Gastrocnemius medialis (tissue), 4 donors: Measurements from ENCODE around the gene BCL11B. TPM values are rescaled to one million over a fixed set of nuclear protein-coding genes. Genes with fewer than 3 reads are reported as not detected.

Experiments
- ATAC-seq, 2 donors: fragments of 150-250 bp; one replicate each; pipeline ENCODE4 v1.9.1; 2016
- DNase-seq, 2 donors: peaks; one replicate each; pipeline ENCODE4 v3.0.0-alpha.2; 2019
- H3K27ac ChIP-seq, 4 donors: fragments of 200-600 bp; sonication (generic); 1 replicate in 1 of 4; 2 replicates in 3 of 4; pipeline ENCODE4 v1.5.1; 2016 to 2018; ENCODE audit warnings: mild to moderate bottlenecking in 2 of 4, moderate library complexity in 1 of 4
- H3K27me3 ChIP-seq, 3 donors: fragments of 200-600 bp; sonication (generic) in 2 of 3; 1 replicate in 1 of 3; 2 replicates in 2 of 3; pipeline versions ENCODE4 v1.5.1 to v1.6.0; 2016 to 2019; ENCODE audit warnings: mild to moderate bottlenecking in 1 of 3, moderate library complexity in 1 of 3
- H3K36me3 ChIP-seq, 2 donors: fragments of 200-600 bp; sonication (generic) in 1 of 2; one replicate each; pipeline ENCODE4 v1.5.1; 2017 to 2018
- H3K4me1 ChIP-seq, 2 donors: fragments of 200-600 bp; sonication (generic) in 1 of 2; one replicate each; pipeline ENCODE4 v1.5.1; 2016 to 2017; ENCODE audit warnings: mild to moderate bottlenecking in 2 of 2
- H3K4me3 ChIP-seq, 4 donors: fragments of 200-600 bp; sonication (generic) in 3 of 4; 1 replicate in 1 of 4; 2 replicates in 3 of 4; pipeline ENCODE4 v1.5.1; 2016 to 2019; ENCODE audit warnings: mild to moderate bottlenecking in 2 of 4
- H3K9me3 ChIP-seq, 3 donors: fragments of 200-600 bp; sonication (generic) in 2 of 3; 1 replicate in 1 of 3; 2 replicates in 2 of 3; pipeline ENCODE4 v1.5.1; 2016 to 2019
- CTCF ChIP-seq, 5 experiments: fragments of 450-650 bp in 3 of 5; fragments of 200-600 bp in 2 of 5; sonication (generic) in 2 of 5; IDR thresholded peaks in 4 of 5; conservative IDR thresholded peaks in 1 of 5; 1 replicate in 4 of 5; 2 replicates in 1 of 5; pipeline ENCODE4 v1.5.1; 2016 to 2019; ENCODE audit warnings: antibody characterized with exemption in 5 of 5, mild to moderate bottlenecking in 3 of 5, moderate library complexity in 3 of 5
- POLR2A ChIP-seq, 2 donors: fragments of 450-650 bp; IDR thresholded peaks; one replicate each; pipeline ENCODE4 v1.6.1; 2017; ENCODE audit warnings: antibody characterized with exemption in 2 of 2, mild to moderate bottlenecking in 2 of 2, moderate library complexity in 2 of 2
- in situ Hi-C, 4 donors: fragments of 200-750 bp; cut with MboI; loops; one replicate each; pipeline versions ENCODE4 v1.15.0 to v1.8.0; 2017; ENCODE audit warnings: low sequenced_read_pairs in 4 of 4
- intact Hi-C: fragments of 100-400 bp; cut with DNase I; formaldehyde crosslinking; loops from one replicate; pipeline ENCODE4 v1.15.1; 2023; ENCODE audit warnings: low total_unique reads
- total RNA-seq, 4 donors: library from RNA; depleted of rRNA; stranded (reverse); fragments of >200 nt; gene quantifications; one replicate each; pipeline versions ENCODE4 v1.1.0 to v1.2.3, GENCODE V29; 2016

The BCL11B gene
- total RNA-seq, 4 donors from 2014 or later, result 0.05 to 0.62 (median 0.18) TPM; not detected in 1

GRCh38 chr14:99266181-99267178 is 5.5 kb downstream of the BCL11B start:
- Histone ChIP-seq H3K27me3 (peaks cover 43 to 52% (median 50%) of the 10 kb centered on the region in 3 donors), H3K9me3 (no peaks in the 10 kb centered on the region), H3K27ac (no peak overlapping the region), H3K4me3 (no peak overlapping the region), H3K4me1 (peaks cover 8 to 15% of the 10 kb centered on the region in 2 donors), H3K36me3 (no peaks in the 10 kb centered on the region)
- intact Hi-C loops, result loop anchor here (10.0 kb wide), 1 partner anchor 72 kb away; no protein-coding TSS in a partner anchor
- peak in 1 of 2 donors; percentile 65 for ATAC-seq
- DNase-seq, result peak; percentile 34 to 40
- in situ Hi-C loops, result loop anchor here in 1 of 4 donors (25.0 kb wide), 1 partner anchor 1129 kb away; no protein-coding TSS in a partner anchor
- no peak for TF ChIP-seq POLR2A (IDR thresholded peaks at IDR 0.05)
- peak; percentile 83 to 95 (median 91) for TF ChIP-seq CTCF (IDR thresholded peaks at IDR 0.05 in 4 of 5, conservative IDR thresholded peaks at IDR 0.05 in 1 of 5)

GRCh38 chr14:99265571-99265970 is 6.4 kb downstream of the BCL11B start:
- Histone ChIP-seq H3K9me3 (no peaks in the 10 kb centered on the region), H3K36me3 (no peaks in the 10 kb centered on the region), H3K27me3 (peaks cover 40 to 44% (median 42%) of the 10 kb centered on the region in 3 donors), H3K4me1 (peaks cover 0 to 9% of the 10 kb centered on the region in 2 donors), H3K27ac (no peak overlapping the region), H3K4me3 (no peak overlapping the region)
- DNase-seq (no peak), ATAC-seq (no peak)
- TF ChIP-seq CTCF (IDR thresholded peaks at IDR 0.05 in 4 of 5, conservative IDR thresholded peaks at IDR 0.05 in 1 of 5) (no peak), POLR2A (IDR thresholded peaks at IDR 0.05) (no peak)
- intact Hi-C loops, result loop anchor here (10.0 kb wide), 1 partner anchor 71 kb away; no protein-coding TSS in a partner anchor
- in situ Hi-C loops, result loop anchor here in 1 of 4 donors (25.0 kb wide), 1 partner anchor 1128 kb away; no protein-coding TSS in a partner anchor

DNA sequence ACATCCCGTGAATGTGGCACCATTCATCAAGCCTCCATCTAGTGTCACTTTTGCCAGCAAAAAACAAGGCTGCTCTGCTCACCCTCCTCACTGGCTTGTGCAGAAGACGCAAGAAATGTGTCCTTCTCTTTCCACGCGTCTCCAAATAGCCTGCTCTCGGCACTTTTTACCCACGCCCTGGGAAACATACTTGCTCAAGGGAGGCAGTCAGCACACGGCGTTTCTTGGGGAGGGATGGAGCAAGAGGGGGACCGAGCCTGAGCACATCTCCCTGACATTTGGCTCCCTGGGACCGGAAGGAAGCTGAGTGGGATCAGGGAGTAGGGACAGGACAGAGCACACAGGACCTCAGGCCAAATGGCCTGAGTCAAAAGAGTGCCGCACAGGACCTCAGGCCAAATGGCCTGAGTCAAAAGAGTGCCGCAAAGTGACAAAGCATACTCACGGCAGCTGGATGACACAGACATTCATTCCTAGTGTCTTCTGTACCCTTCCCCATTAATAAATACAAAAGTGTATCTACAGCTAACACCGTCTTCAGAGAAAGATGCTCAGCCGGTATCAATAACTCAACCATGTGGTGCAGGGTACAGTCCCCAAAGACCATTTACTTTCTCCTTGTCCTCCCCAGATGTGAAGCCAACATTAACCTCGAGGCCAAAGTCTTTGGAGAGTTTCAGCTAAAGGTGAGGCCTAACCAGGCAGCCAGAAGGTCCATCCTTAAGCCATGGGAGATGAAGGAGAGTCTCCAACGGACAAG is 7.1 kb downstream of the BCL11B start:
- Histone ChIP-seq H3K27ac (no peak overlapping the region), H3K4me3 (no peak overlapping the region), H3K4me1 (peaks cover 0 to 5% of the 10 kb centered on the region in 2 donors), H3K36me3 (no peaks in the 10 kb centered on the region), H3K27me3 (peaks cover 33 to 37% (median 36%) of the 10 kb centered on the region in 3 donors), H3K9me3 (no peaks in the 10 kb centered on the region)
- in situ Hi-C loops (loop anchor here in 1 of 4 donors (25.0 kb wide), 1 partner anchor 1128 kb away; no protein-coding TSS in a partner anchor), intact Hi-C loops (loop anchor here (10.0 kb wide), 1 partner anchor 70 kb away; no protein-coding TSS in a partner anchor)
- DNase-seq (no peak), ATAC-seq (no peak)
- TF ChIP-seq CTCF (IDR thresholded peaks at IDR 0.05 in 4 of 5, conservative IDR thresholded peaks at IDR 0.05 in 1 of 5), result no peak
- no peak for TF ChIP-seq POLR2A (IDR thresholded peaks at IDR 0.05)

- H3K27ac ChIP-seq, result no peak overlapping the region
These were observed 8.2 kb downstream of the BCL11B start for GRCh38 chr14:99263564-99264330.

More at GRCh38 chr14:99263564-99264330, 8.2 kb downstream of the BCL11B start:
- TF ChIP-seq CTCF (IDR thresholded peaks at IDR 0.05 in 4 of 5, conservative IDR thresholded peaks at IDR 0.05 in 1 of 5) (no peak), POLR2A (IDR thresholded peaks at IDR 0.05) (no peak)
- DNase-seq (no peak), ATAC-seq (no peak)
- in situ Hi-C loops (loop anchor here in 1 of 4 donors (25.0 kb wide), 1 partner anchor 1126 kb away; no protein-coding TSS in a partner anchor), intact Hi-C loops (loop anchor here (10.0 kb wide), 1 partner anchor 69 kb away; no protein-coding TSS in a partner anchor)
- H3K4me1 ChIP-seq, result no peaks in the 10 kb centered on the region
- H3K9me3 ChIP-seq, result no peaks in the 10 kb centered on the region
- H3K36me3 ChIP-seq, result no peaks in the 10 kb centered on the region
- H3K4me3 ChIP-seq, result no peak overlapping the region
- H3K27me3 ChIP-seq, result peaks cover 22 to 32% (median 26%) of the 10 kb centered on the region in 3 donors
